Activated CD4-positive, alpha-beta T cell treated with anti-CD3 and anti-CD28 coated beads, Interleukin-2, amount 10 ng/mL, durations not matched to agents 7 days and 5 days (primary cell): Measurements from ENCODE around the gene FERMT2. TPM values are rescaled to one million over a fixed set of nuclear protein-coding genes. Genes with fewer than 3 reads are reported as not detected.

ENCODE experiments used
- CTCF ChIA-PET: fragments of 350-600 bp; sonication (Branson Sonifier 250); formaldehyde crosslinking; loops from one replicate; lab custom pipeline; 2021; ENCODE audit warnings: antibody characterized with exemption; lab: Charles Lee
- POLR2A ChIA-PET: fragments of 350-600 bp; sonication (Branson Sonifier 250); formaldehyde crosslinking; loops from one replicate; lab custom pipeline; 2021; ENCODE audit warnings: antibody characterized with exemption; lab: Charles Lee
- DNase-seq: peaks from one replicate; pipeline ENCODE4 v3.0.0-alpha.2; 2020
- H3K27ac Mint-ChIP-seq: one replicate; pipeline ENCODE4 v1.8.0; 2021; ENCODE audit warnings: mild to moderate bottlenecking, moderate library complexity, mixed read lengths
- H3K27me3 Mint-ChIP-seq: one replicate; pipeline ENCODE4 v1.8.0; 2021; ENCODE audit warnings: mixed read lengths
- H3K36me3 Mint-ChIP-seq: one replicate; pipeline ENCODE4 v1.8.0; 2021; ENCODE audit warnings: low read depth, mixed read lengths
- H3K4me1 Mint-ChIP-seq: one replicate; pipeline ENCODE4 v1.8.0; 2021; ENCODE audit warnings: mixed read lengths
- H3K4me3 Mint-ChIP-seq: one replicate; pipeline ENCODE4 v1.8.0; 2021; ENCODE audit warnings: mild to moderate bottlenecking, moderate library complexity, mixed read lengths
- H3K9me3 Mint-ChIP-seq: one replicate; pipeline ENCODE4 v1.8.0; 2021; ENCODE audit warnings: mixed read lengths
- total RNA-seq, 2 experiments: library from RNA; stranded (reverse); gene quantifications; one replicate each; pipeline ENCODE4 v1.2.3, GENCODE V29; 2021

Gene FERMT2
- total RNA-seq, 2 experiments from 2014 or later: 0.25 to 0.40 TPM

GRCh38 chr14:52885230-52885629 is 65.6 kb downstream of the FERMT2 start:
- Mint-ChIP-seq H3K9me3 (no peaks in the 10 kb centered on the region), H3K4me3 (no peak overlapping the region), H3K27ac (no peak overlapping the region), H3K27me3 (no peaks in the 10 kb centered on the region), H3K4me1 (no peaks in the 10 kb centered on the region), H3K36me3 (no peaks in the 10 kb centered on the region)
- ChIA-PET CTCF (interaction anchor here (1.1 kb wide), 1 partner anchor 69 kb away, joined by 3 read pairs; no protein-coding TSS in a partner anchor), POLR2A (interaction anchor here (0.6 kb wide), 1 partner anchor 11 kb away, joined by 6 read pairs; no protein-coding TSS in a partner anchor)
- DNase-seq: no peak

GRCh38 chr14:52883658-52884057 is 67.2 kb downstream of the FERMT2 start:
- no peak for DNase-seq
- Mint-ChIP-seq H3K36me3 (no peaks in the 10 kb centered on the region), H3K9me3 (no peaks in the 10 kb centered on the region), H3K4me1 (no peaks in the 10 kb centered on the region), H3K27ac (no peak overlapping the region), H3K4me3 (no peak overlapping the region), H3K27me3 (no peaks in the 10 kb centered on the region)
- CTCF ChIA-PET: no interaction called here
- POLR2A ChIA-PET: no interaction called here

GRCh38 chr14:52882824-52883223 is 68.0 kb downstream of the FERMT2 start:
- CTCF ChIA-PET: interaction anchor here (1.6 kb wide), 1 partner anchor 11 kb away, joined by 4 read pairs; no protein-coding TSS in a partner anchor
- DNase-seq: no peak
- Mint-ChIP-seq H3K9me3 (no peaks in the 10 kb centered on the region), H3K4me1 (no peaks in the 10 kb centered on the region), H3K27me3 (peaks cover 2% of the 10 kb centered on the region), H3K27ac (no peak overlapping the region), H3K4me3 (no peak overlapping the region), H3K36me3 (no peaks in the 10 kb centered on the region)
- POLR2A ChIA-PET: no interaction called here

- CTCF ChIA-PET: interaction anchor here (1.2 kb wide), 1 partner anchor 16 kb away, joined by 3 read pairs; no protein-coding TSS in a partner anchor
- H3K36me3 Mint-ChIP-seq: no peaks in the 10 kb centered on the region
- H3K9me3 Mint-ChIP-seq: no peaks in the 10 kb centered on the region
- POLR2A ChIA-PET: no interaction called here
- no peak overlapping the region for H3K4me3 Mint-ChIP-seq
- peaks cover 7% of the 10 kb centered on the region for H3K27me3 Mint-ChIP-seq
- no peaks in the 10 kb centered on the region for H3K4me1 Mint-ChIP-seq
- H3K27ac Mint-ChIP-seq: no peak overlapping the region
- no peak for DNase-seq
Observed at GRCh38 chr14:52879958-52880357, 70.9 kb downstream of the FERMT2 start.

- POLR2A ChIA-PET: no interaction called here
- CTCF ChIA-PET: interaction anchor here (1.2 kb wide), 1 partner anchor 17 kb away, joined by 3 read pairs; no protein-coding TSS in a partner anchor
- Mint-ChIP-seq H3K9me3 (no peaks in the 10 kb centered on the region), H3K36me3 (no peaks in the 10 kb centered on the region), H3K27me3 (peaks cover 7% of the 10 kb centered on the region), H3K4me1 (no peaks in the 10 kb centered on the region), H3K4me3 (no peak overlapping the region), H3K27ac (no peak overlapping the region)
- DNase-seq: no peak
Observed at GRCh38 chr14:52878946-52879345, 71.9 kb downstream of the FERMT2 start.

DNA sequence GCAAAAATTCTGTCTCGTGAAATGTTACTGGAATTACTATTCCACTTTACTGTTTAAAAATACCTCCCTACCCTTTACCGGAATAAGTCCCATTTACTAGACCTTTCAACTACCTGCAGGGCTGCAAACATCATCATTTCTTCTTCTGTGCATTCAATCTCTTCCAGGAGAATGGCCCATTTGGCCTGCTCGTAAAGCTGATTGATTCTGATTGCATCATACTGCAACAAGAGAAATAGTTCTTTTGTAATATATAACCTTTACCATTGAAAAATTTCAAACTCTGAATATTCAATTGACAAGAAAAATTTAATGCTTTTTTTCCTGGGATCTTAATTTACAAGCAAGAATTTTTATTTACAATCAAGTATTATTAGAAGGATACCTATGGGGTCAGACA is 72.4 kb downstream of the FERMT2 start:
- no peak for DNase-seq
- Mint-ChIP-seq H3K27ac (no peak overlapping the region), H3K27me3 (peaks cover 7% of the 10 kb centered on the region), H3K36me3 (no peaks in the 10 kb centered on the region), H3K9me3 (no peaks in the 10 kb centered on the region), H3K4me3 (no peak overlapping the region), H3K4me1 (no peaks in the 10 kb centered on the region)
- POLR2A ChIA-PET: no interaction called here
- CTCF ChIA-PET: no interaction called here

DNA sequence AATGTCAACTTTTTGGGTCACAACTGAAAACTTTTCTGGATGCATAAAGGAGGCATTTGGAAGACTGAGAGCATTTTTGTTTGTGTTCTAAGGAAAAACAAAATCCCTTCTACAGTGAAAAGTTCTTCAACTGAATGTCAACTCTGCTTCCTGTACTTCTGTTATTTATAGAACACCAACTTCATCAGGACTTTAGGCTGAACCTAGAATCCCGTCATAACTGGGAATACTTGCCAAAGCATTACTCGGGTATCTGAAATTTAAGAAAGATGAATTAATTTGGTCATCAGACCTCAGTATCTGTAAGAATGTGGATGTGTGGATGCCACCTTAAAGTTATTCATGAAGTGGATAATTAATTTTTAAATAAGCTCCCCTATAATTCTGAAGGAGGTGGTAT is 73.2 kb downstream of the FERMT2 start:
- H3K27me3 Mint-ChIP-seq: peaks cover 7% of the 10 kb centered on the region
- ChIA-PET POLR2A (no interaction called here), CTCF (no interaction called here)
- no peak for DNase-seq
- H3K4me3 Mint-ChIP-seq: no peak overlapping the region
- no peaks in the 10 kb centered on the region for H3K9me3 Mint-ChIP-seq
- H3K4me1 Mint-ChIP-seq: no peaks in the 10 kb centered on the region
- H3K36me3 Mint-ChIP-seq: no peaks in the 10 kb centered on the region
- no peak overlapping the region for H3K27ac Mint-ChIP-seq

- no peak overlapping the region for H3K27ac Mint-ChIP-seq
- H3K9me3 Mint-ChIP-seq: no peaks in the 10 kb centered on the region
- ChIA-PET CTCF (no interaction called here), POLR2A (no interaction called here)
- H3K27me3 Mint-ChIP-seq: peaks cover 7% of the 10 kb centered on the region
- H3K4me1 Mint-ChIP-seq: no peaks in the 10 kb centered on the region
- no peak for DNase-seq
- H3K36me3 Mint-ChIP-seq: no peaks in the 10 kb centered on the region
- no peak overlapping the region for H3K4me3 Mint-ChIP-seq
Observed at GRCh38 chr14:52876806-52877205, 74.0 kb downstream of the FERMT2 start.

DNA sequence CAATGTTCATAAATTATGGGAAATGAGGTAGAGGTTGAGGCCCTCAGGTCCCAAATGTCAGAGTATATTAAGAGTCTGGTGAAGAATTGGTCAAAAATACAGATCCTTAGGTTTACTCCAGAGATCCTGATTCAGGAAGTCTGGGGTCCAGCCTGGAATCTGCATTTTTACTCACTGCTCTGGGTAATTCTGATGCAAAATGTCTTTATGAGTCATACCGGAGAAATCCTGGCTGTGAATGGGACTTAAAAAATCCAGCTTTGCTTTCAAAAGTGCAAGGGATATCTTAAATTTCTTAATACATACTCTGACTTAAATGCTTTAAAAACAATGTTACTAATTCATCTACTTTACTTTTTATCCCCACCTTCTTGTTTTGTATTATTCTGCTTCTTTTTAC is 74.5 kb downstream of the FERMT2 start:
- no peaks in the 10 kb centered on the region for H3K9me3 Mint-ChIP-seq
- no peaks in the 10 kb centered on the region for H3K36me3 Mint-ChIP-seq
- no peak for DNase-seq
- H3K27me3 Mint-ChIP-seq: peaks cover 7% of the 10 kb centered on the region
- H3K4me3 Mint-ChIP-seq: no peak overlapping the region
- H3K27ac Mint-ChIP-seq: no peak overlapping the region
- CTCF ChIA-PET: no interaction called here
- POLR2A ChIA-PET: no interaction called here
- H3K4me1 Mint-ChIP-seq: no peaks in the 10 kb centered on the region

DNA sequence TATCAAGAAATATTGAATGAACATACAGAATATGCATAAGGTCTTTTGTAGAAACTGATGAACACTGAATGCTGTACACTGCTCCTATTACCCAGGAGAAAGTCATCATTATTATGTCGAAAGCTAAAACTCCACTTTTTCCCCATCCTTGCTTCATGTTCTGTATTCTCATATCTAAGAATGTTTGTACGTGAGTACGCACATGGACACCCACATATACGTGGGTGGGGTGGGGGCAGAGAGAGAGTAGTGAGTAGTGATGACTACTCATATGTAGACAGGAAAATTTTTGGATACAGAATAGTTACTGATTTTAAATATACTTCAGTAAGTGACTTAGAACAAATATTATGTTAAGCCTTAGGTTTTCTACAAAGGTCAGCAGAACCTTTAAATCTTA is 75.1 kb downstream of the FERMT2 start:
- Mint-ChIP-seq H3K36me3 (no peaks in the 10 kb centered on the region), H3K27me3 (peaks cover 7% of the 10 kb centered on the region), H3K4me3 (no peak overlapping the region), H3K27ac (no peak overlapping the region), H3K4me1 (no peaks in the 10 kb centered on the region), H3K9me3 (no peaks in the 10 kb centered on the region)
- DNase-seq: no peak
- ChIA-PET POLR2A (no interaction called here), CTCF (no interaction called here)

- H3K4me3 Mint-ChIP-seq: no peak overlapping the region
- CTCF ChIA-PET: no interaction called here
- no peaks in the 10 kb centered on the region for H3K36me3 Mint-ChIP-seq
- peaks cover 7% of the 10 kb centered on the region for H3K27me3 Mint-ChIP-seq
- H3K4me1 Mint-ChIP-seq: no peaks in the 10 kb centered on the region
- no peak overlapping the region for H3K27ac Mint-ChIP-seq
- no peak for DNase-seq
- POLR2A ChIA-PET: no interaction called here
- no peaks in the 10 kb centered on the region for H3K9me3 Mint-ChIP-seq
Observed at GRCh38 chr14:52874389-52874788, 76.5 kb downstream of the FERMT2 start.

DNA sequence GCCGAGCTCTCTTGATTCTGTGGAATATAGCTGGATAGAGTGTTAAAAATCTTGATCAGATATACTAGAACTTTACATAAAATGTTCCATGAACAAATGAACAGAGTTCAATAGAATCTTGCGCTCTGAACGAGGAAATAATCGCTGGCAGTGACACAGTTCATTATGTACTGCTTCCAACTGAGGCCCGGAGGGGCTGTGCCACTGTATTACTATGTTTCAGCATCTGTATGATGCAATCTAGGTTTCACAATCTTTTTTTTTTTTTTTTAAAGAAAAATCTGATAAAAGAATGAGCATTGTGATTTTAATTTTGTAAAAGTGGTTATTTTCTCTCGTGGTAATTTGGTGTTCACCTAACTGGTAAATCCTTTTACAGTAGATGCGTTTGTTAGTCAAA is 77.2 kb downstream of the FERMT2 start:
- peaks cover 7% of the 10 kb centered on the region for H3K27me3 Mint-ChIP-seq
- ChIA-PET POLR2A (no interaction called here), CTCF (no interaction called here)
- no peaks in the 10 kb centered on the region for H3K9me3 Mint-ChIP-seq
- no peaks in the 10 kb centered on the region for H3K36me3 Mint-ChIP-seq
- no peak for DNase-seq
- H3K27ac Mint-ChIP-seq: no peak overlapping the region
- no peaks in the 10 kb centered on the region for H3K4me1 Mint-ChIP-seq
- no peak overlapping the region for H3K4me3 Mint-ChIP-seq

DNA sequence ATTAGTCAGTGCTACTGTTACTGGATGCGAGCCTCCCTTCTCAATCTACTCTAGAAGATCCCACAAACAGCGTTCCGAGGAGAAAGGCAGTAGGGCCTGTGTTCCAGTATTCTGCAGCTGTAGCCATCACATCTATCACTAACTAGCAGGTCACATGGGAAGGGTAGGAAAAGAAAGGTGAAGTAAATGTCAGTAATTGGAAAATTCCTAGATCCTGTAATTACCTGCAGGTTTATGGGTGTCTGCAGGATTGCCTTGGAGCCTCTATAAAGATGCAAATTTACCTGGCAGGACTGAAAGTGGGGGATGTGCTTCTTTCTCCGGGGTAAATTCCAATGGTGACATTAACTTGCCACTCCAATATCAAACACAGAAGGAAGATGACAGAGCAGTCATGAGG is 77.8 kb downstream of the FERMT2 start:
- Mint-ChIP-seq H3K36me3 (no peaks in the 10 kb centered on the region), H3K27me3 (peaks cover 5% of the 10 kb centered on the region), H3K4me1 (no peaks in the 10 kb centered on the region), H3K27ac (no peak overlapping the region), H3K4me3 (no peak overlapping the region), H3K9me3 (no peaks in the 10 kb centered on the region)
- POLR2A ChIA-PET: no interaction called here
- no peak for DNase-seq
- CTCF ChIA-PET: no interaction called here

DNA sequence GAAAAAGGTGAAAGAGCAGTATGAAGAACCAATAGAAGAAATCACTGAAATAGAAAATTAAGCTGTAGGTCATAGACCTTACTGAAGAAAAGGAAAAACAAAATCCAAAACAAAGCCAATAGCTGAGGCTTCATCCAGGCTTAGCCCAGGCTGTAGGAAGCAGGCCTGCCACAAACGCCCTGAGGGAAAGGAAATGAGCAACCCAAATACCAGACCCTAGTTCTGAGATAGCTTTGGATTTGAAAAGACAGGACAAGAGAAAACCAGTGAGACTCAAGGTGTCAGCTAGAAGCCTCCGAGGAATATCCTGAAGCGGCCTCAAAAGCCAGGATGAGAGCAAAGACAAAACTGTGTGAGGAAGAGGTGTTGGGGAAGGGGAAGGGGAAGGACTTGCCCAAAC is 79.2 kb downstream of the FERMT2 start:
- POLR2A ChIA-PET: no interaction called here
- CTCF ChIA-PET: interaction anchor here (0.9 kb wide), 1 partner anchor 11 kb away, joined by 4 read pairs; no protein-coding TSS in a partner anchor
- H3K4me3 Mint-ChIP-seq: no peak overlapping the region
- H3K36me3 Mint-ChIP-seq: no peaks in the 10 kb centered on the region
- H3K27ac Mint-ChIP-seq: no peak overlapping the region
- no peak for DNase-seq
- no peaks in the 10 kb centered on the region for H3K27me3 Mint-ChIP-seq
- H3K4me1 Mint-ChIP-seq: no peaks in the 10 kb centered on the region
- H3K9me3 Mint-ChIP-seq: no peaks in the 10 kb centered on the region
